ENCODE results near the gene ZNF516.
"Not testable (repeated sequence)": the region's sequence is repeated elsewhere in the genome, so short reads cannot be mapped to it uniquely, and the experiment has no call there.

- TF ChIP-seq CTCF (IDR thresholded peaks at IDR 0.05; ENCODE audit: borderline replicate concordance, extremely low read depth, low read length, poor library complexity, severe bottlenecking); EZH2 (IDR thresholded peaks at IDR 0.05; ENCODE audit: borderline replicate concordance, low read depth, low read length, severe bottlenecking): not testable (repeated sequence)
Observed at GRCh38 chr18:76536593-76536992, 41.6 kb upstream of the ZNF516 start.
